GM12878 (cell line): ENCODE measurements around the gene HMCN1. TPM values are rescaled to one million over a fixed set of nuclear protein-coding genes. Genes with fewer than 3 reads are reported as not detected.

ENCODE experiments used
- ATAC-seq: fragments of 200-7000 bp; cut with Tn5 transposase; 3 replicates; pipeline ENCODE4 v1.9.1; 2020; ENCODE audit warnings: mild to moderate bottlenecking, moderate library complexity
- BruUV-seq: library from RNA; stranded (reverse); fragments of 400-500 nt; replicated peaks from 2 replicates; lab custom pipeline; 2021; lab: Mats Ljungman, UMichigan
- CTCF ChIA-PET: fragments of 300-600 bp; sonication (Branson Sonifier 250); formaldehyde crosslinking; extraction: SDS; loops from one replicate; lab custom pipeline; 2021; ENCODE audit warnings: inconsistent platforms; lab: Yijun Ruan, JAX
- POLR2A ChIA-PET: fragments of 350-600 bp; formaldehyde crosslinking; extraction: SDS; loops from one replicate; lab custom pipeline; 2021; ENCODE audit warnings: inconsistent platforms; lab: Charles Lee
- RAD21 ChIA-PET: fragments of 300-600 bp; sonication (Branson Sonifier 250); formaldehyde crosslinking; loops from one replicate; lab custom pipeline; 2023; ENCODE audit warnings: antibody characterized with exemption; ENCODE audit not compliant: unreplicated experiment; lab: Charles Lee
- SMC1A ChIA-PET: fragments of 300-600 bp; sonication (Branson Sonifier 250); formaldehyde crosslinking; loops from one replicate; lab custom pipeline; 2023; ENCODE audit not compliant: unreplicated experiment, uncharacterized antibody; lab: Charles Lee
- DNase-seq: peaks from one replicate; pipeline ENCODE4 v3.0.0-alpha.2; 2011; ENCODE audit warnings: low read depth, low spot score
- FAIRE-seq: peaks from 3 replicates; lab custom pipeline; 2011; peaks lifted over from hg19 to GRCh38; lab: Jason Lieb, UNC
- H2AFZ ChIP-seq: 2 replicates; pipeline ENCODE4 v1.6.0; 2011; ENCODE audit warnings: low read depth, low read length, control low read depth; ENCODE audit not compliant: control insufficient read depth
- H3K27ac ChIP-seq: 2 replicates; pipeline ENCODE4 v1.5.1; 2011; ENCODE audit warnings: control low read depth; ENCODE audit not compliant: control insufficient read depth, insufficient read depth
- H3K27me3 ChIP-seq, 2 experiments: replicated peaks in 1 of 2; 2 replicates each; pipeline versions ENCODE4 v1.6.0 to v1.6.1; 2011; ENCODE audit warnings: low read length in 1 of 2; ENCODE audit not compliant: control insufficient read depth in 2 of 2, insufficient read depth in 2 of 2
- H3K36me3 ChIP-seq, 2 experiments: 2 replicates each; pipeline ENCODE4 v1.5.1; 2011; ENCODE audit warnings: low read length in 1 of 2; ENCODE audit not compliant: control insufficient read depth in 2 of 2, insufficient read depth in 2 of 2
- H3K4me1 ChIP-seq: 2 replicates; pipeline ENCODE4 v1.6.1; 2011; ENCODE audit warnings: mild to moderate bottlenecking, low read length, moderate library complexity, mixed read lengths; ENCODE audit not compliant: control insufficient read depth, insufficient read depth
- H3K4me2 ChIP-seq: 2 replicates; pipeline ENCODE4 v1.6.0; 2011; ENCODE audit warnings: control low read depth; ENCODE audit not compliant: control insufficient read depth, insufficient read depth
- H3K4me3 ChIP-seq: fragments of 200-600 bp; sonication (generic); 2 replicates; pipeline ENCODE4 v1.5.1; 2016
- H3K79me2 ChIP-seq: 2 replicates; pipeline ENCODE4 v1.6.0; 2011; ENCODE audit warnings: low read length; ENCODE audit not compliant: control insufficient read depth, insufficient read depth
- H3K9ac ChIP-seq: 2 replicates; pipeline ENCODE4 v1.8.0; 2011; ENCODE audit warnings: low read length, control low read depth, mixed read lengths; ENCODE audit not compliant: control insufficient read depth, insufficient read depth
- H3K9me3 ChIP-seq: replicated peaks from 3 replicates; pipeline ENCODE4 v1.5.1; 2011; ENCODE audit warnings: mild to moderate bottlenecking, low read length; ENCODE audit not compliant: control insufficient read depth, insufficient read depth
- H4K20me1 ChIP-seq: 2 replicates; pipeline ENCODE4 v1.6.0; 2011; ENCODE audit not compliant: control insufficient read depth, insufficient read depth
- BACH1 ChIP-seq: fragments of 450-650 bp; IDR thresholded peaks from 2 replicates; pipeline ENCODE4 v1.6.1; 2017; ENCODE audit warnings: mild to moderate bottlenecking, borderline replicate concordance
- BMI1 ChIP-seq: fragments of 450-650 bp; IDR thresholded peaks from 2 replicates; pipeline ENCODE4 v1.6.1; 2016; ENCODE audit warnings: mild to moderate bottlenecking, moderate library complexity, borderline replicate concordance
- DPF2 ChIP-seq: fragments of 450-650 bp; IDR thresholded peaks from 2 replicates; pipeline ENCODE4 v1.6.1; 2017; ENCODE audit warnings: mild to moderate bottlenecking
- ETV6 ChIP-seq, 2 experiments: fragments of 450-650 bp in 1 of 2; IDR thresholded peaks in 1 of 2; conservative IDR thresholded peaks in 1 of 2; 2 replicates each; pipeline ENCODE4 v1.6.1; 2014; ENCODE audit warnings: antibody characterized with exemption in 1 of 2, borderline replicate concordance in 1 of 2, low read depth in 1 of 2, mild to moderate bottlenecking in 1 of 2, moderate library complexity in 1 of 2
- FOXK2 ChIP-seq: fragments of 450-650 bp; IDR thresholded peaks from 2 replicates; pipeline ENCODE4 v1.6.1; 2017; ENCODE audit warnings: mild to moderate bottlenecking, moderate library complexity
- JUNB ChIP-seq: IDR thresholded peaks from 2 replicates; pipeline ENCODE4 v1.6.1; 2016; ENCODE audit warnings: antibody characterized with exemption, mild to moderate bottlenecking
- MYB ChIP-seq: fragments of 150-350 bp; IDR thresholded peaks from 2 replicates; pipeline ENCODE4 v1.6.1; 2014; ENCODE audit warnings: mild to moderate bottlenecking, low read depth, low read length, borderline replicate concordance
- NFIC ChIP-seq: IDR thresholded peaks from 2 replicates; pipeline ENCODE4 v1.6.1; 2012; ENCODE audit warnings: low read depth, mild to moderate bottlenecking, inconsistent platforms, low read length, moderate library complexity
- NFYB ChIP-seq: IDR thresholded peaks from 2 replicates; pipeline ENCODE4 v1.6.1; 2011; ENCODE audit warnings: low read depth, mild to moderate bottlenecking, low read length, improper control_type of control experiment, moderate library complexity; ENCODE audit not compliant: insufficient read depth
- POLR2A ChIP-seq: IDR thresholded peaks from 2 replicates; pipeline ENCODE4 v1.6.1; 2011; ENCODE audit warnings: low read depth, mild to moderate bottlenecking, low read length
- RCOR1 ChIP-seq: conservative IDR thresholded peaks from 2 replicates; pipeline ENCODE4 v1.6.1; 2012; ENCODE audit warnings: low read depth, low read length, improper control_type of control experiment
- SMAD5 ChIP-seq: IDR thresholded peaks from 2 replicates; pipeline ENCODE4 v1.6.1; 2016; ENCODE audit warnings: antibody characterized with exemption, low read depth
- WGBS: methylation state at CpG from one replicate; pipeline ENCODE4 v1.1.6; 2016; ENCODE audit warnings: low lambda C conversion rate; ENCODE audit not compliant: insufficient replicate concordance, insufficient coverage; ENCODE audit errors: missing lambda C conversion rate; 5-methylcytosine and 5-hydroxymethylcytosine counted together
- in situ Hi-C: fragments of 300-500 bp; cut with MboI; formaldehyde crosslinking; loops from 9 replicates; pipeline ENCODE4 v1.14.3; 2018; ENCODE audit warnings: mixed read lengths
- intact Hi-C: fragments of 100-400 bp; cut with micrococcal nuclease; formaldehyde crosslinking; loops from one replicate; pipeline ENCODE4 v1.14.2; 2022; ENCODE audit not compliant: unreplicated experiment
- polyA plus RNA-seq, 11 experiments: library from polyadenylated mRNA; depleted of rRNA in 4 of 11; unstranded in 6 of 11; stranded (reverse) in 5 of 11; fragments of >200 nt; fragmentation: Nextera tagmentation in 4 of 11; fragmentation: Illumina TruSeq in 1 of 11; extraction: Ambion mirVana in 4 of 11; extraction: Trizol in 1 of 11; gene quantifications; 1 replicate in 1 of 11; 2 replicates in 10 of 11; pipeline versions ENCODE4 v1.2.1 to v1.2.3, GENCODE V29; 2011 to 2016; ENCODE audit warnings: inconsistent platforms in 2 of 11, missing spikeins in 2 of 11, low read depth in 1 of 11
- total RNA-seq, 4 experiments: library from RNA; depleted of rRNA in 3 of 4; stranded (reverse); fragments of >200 nt in 3 of 4; fragmentation: Illumina TruSeq in 1 of 4; extraction: Trizol in 1 of 4; gene quantifications; 2 replicates each; pipeline versions ENCODE4 v1.2.1 to v1.2.3, GENCODE V29; 2013 to 2021
- TF ChIP-seq, protein P1 (sequence below): fragments of 450-650 bp; IDR thresholded peaks from 2 replicates; pipeline ENCODE4 v1.6.1; 2017; ENCODE audit warnings: mild to moderate bottlenecking
- TF ChIP-seq, protein P2 (sequence below): IDR thresholded peaks from 2 replicates; pipeline ENCODE4 v1.6.1; 2011; ENCODE audit warnings: low read depth, mild to moderate bottlenecking, low read length, moderate library complexity, borderline replicate concordance; ENCODE audit errors: extremely low read depth
- TF ChIP-seq, protein P3 (sequence below): fragments of 450-650 bp; IDR thresholded peaks from 2 replicates; pipeline ENCODE4 v1.6.1; 2016; ENCODE audit warnings: mild to moderate bottlenecking, moderate library complexity, borderline replicate concordance
- TF ChIP-seq, protein P4 (sequence below): IDR thresholded peaks from 2 replicates; pipeline ENCODE4 v1.6.1; 2011; ENCODE audit warnings: borderline replicate concordance, low read depth, mild to moderate bottlenecking, moderate library complexity, low read length; ENCODE audit not compliant: insufficient read depth, poor library complexity, severe bottlenecking

The HMCN1 gene
- total and polyA plus RNA-seq, 10 of the 15 experiments (the other 5 are each of a cell fraction or from before 2014, with no cell fraction given): under 0.01 to 0.07 TPM; not detected in 8

DNA sequence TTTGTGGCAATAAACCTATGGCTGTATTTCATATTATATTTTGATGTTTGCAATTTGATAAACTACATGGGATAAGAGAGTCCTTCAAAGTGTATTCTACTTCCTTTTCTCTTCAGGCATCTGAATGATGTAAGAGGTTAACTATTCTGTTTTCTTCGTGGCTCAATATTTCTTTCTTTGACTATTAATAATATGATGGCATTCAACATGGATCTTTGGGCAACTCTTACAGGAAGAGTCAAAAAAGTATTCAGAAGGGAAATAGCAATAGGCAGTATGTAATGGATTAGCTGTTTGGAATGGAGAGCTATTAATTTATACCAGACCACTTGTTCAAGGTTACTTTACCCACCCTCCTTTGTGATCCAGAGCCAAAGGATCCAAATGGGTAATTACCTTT lies 74.4 kb downstream of the HMCN1 start:
- H3K27ac ChIP-seq: no peak overlapping the region
- no peaks in the 10 kb centered on the region for H3K79me2 ChIP-seq
- H2AFZ ChIP-seq: no peak overlapping the region
- FAIRE-seq (no peak), DNase-seq (no peak), ATAC-seq (no peak)
- H3K27me3 ChIP-seq: no peaks in the 10 kb centered on the region
- no peak overlapping the region for H3K4me2 ChIP-seq
- no peaks in the 10 kb centered on the region for H4K20me1 ChIP-seq
- ChIA-PET SMC1A (no interaction called here), POLR2A (no interaction called here), CTCF (interaction anchor here (0.5 kb wide), 1 partner anchor 867 kb away, joined by 3 read pairs; no protein-coding TSS in a partner anchor), RAD21 (no interaction called here)
- no peak overlapping the region for H3K4me3 ChIP-seq
- intact Hi-C loops (no loop called here), in situ Hi-C loops (no loop called here)
- no peaks in the 10 kb centered on the region for H3K36me3 ChIP-seq
- H3K4me1 ChIP-seq: no peaks in the 10 kb centered on the region
- 5% methylated on average over 1 of the region's 1 CpG for WGBS
- no peaks in the 10 kb centered on the region for H3K9me3 ChIP-seq
- H3K9ac ChIP-seq: no peak overlapping the region
- no TSS peak for BruUV-seq
- TF ChIP-seq NFYB (no peak), SMAD5 (no peak), MYB (no peak), BACH1 (no peak), FOXK2 (no peak), RCOR1 (no peak), POLR2A (no peak), BMI1 (no peak), DPF2 (no peak), JUNB (no peak), NFIC (no peak), ETV6 (conservative IDR thresholded peaks at IDR 0.05 in 1 of 2, IDR thresholded peaks at IDR 0.05 in 1 of 2; ENCODE audit: borderline replicate concordance in 1 of 2, low read depth in 1 of 2) (no peak)
- TF ChIP-seq, protein P1, sequence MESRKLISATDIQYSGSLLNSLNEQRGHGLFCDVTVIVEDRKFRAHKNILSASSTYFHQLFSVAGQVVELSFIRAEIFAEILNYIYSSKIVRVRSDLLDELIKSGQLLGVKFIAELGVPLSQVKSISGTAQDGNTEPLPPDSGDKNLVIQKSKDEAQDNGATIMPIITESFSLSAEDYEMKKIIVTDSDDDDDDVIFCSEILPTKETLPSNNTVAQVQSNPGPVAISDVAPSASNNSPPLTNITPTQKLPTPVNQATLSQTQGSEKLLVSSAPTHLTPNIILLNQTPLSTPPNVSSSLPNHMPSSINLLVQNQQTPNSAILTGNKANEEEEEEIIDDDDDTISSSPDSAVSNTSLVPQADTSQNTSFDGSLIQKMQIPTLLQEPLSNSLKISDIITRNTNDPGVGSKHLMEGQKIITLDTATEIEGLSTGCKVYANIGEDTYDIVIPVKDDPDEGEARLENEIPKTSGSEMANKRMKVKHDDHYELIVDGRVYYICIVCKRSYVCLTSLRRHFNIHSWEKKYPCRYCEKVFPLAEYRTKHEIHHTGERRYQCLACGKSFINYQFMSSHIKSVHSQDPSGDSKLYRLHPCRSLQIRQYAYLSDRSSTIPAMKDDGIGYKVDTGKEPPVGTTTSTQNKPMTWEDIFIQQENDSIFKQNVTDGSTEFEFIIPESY: no peak
- TF ChIP-seq, protein P2, sequence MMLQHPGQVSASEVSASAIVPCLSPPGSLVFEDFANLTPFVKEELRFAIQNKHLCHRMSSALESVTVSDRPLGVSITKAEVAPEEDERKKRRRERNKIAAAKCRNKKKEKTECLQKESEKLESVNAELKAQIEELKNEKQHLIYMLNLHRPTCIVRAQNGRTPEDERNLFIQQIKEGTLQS: no peak
- TF ChIP-seq, protein P3, sequence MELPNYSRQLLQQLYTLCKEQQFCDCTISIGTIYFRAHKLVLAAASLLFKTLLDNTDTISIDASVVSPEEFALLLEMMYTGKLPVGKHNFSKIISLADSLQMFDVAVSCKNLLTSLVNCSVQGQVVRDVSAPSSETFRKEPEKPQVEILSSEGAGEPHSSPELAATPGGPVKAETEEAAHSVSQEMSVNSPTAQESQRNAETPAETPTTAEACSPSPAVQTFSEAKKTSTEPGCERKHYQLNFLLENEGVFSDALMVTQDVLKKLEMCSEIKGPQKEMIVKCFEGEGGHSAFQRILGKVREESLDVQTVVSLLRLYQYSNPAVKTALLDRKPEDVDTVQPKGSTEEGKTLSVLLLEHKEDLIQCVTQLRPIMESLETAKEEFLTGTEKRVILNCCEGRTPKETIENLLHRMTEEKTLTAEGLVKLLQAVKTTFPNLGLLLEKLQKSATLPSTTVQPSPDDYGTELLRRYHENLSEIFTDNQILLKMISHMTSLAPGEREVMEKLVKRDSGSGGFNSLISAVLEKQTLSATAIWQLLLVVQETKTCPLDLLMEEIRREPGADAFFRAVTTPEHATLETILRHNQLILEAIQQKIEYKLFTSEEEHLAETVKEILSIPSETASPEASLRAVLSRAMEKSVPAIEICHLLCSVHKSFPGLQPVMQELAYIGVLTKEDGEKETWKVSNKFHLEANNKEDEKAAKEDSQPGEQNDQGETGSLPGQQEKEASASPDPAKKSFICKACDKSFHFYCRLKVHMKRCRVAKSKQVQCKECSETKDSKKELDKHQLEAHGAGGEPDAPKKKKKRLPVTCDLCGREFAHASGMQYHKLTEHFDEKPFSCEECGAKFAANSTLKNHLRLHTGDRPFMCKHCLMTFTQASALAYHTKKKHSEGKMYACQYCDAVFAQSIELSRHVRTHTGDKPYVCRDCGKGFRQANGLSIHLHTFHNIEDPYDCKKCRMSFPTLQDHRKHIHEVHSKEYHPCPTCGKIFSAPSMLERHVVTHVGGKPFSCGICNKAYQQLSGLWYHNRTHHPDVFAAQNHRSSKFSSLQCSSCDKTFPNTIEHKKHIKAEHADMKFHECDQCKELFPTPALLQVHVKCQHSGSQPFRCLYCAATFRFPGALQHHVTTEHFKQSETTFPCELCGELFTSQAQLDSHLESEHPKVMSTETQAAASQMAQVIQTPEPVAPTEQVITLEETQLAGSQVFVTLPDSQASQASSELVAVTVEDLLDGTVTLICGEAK: no peak
- TF ChIP-seq, protein P4, sequence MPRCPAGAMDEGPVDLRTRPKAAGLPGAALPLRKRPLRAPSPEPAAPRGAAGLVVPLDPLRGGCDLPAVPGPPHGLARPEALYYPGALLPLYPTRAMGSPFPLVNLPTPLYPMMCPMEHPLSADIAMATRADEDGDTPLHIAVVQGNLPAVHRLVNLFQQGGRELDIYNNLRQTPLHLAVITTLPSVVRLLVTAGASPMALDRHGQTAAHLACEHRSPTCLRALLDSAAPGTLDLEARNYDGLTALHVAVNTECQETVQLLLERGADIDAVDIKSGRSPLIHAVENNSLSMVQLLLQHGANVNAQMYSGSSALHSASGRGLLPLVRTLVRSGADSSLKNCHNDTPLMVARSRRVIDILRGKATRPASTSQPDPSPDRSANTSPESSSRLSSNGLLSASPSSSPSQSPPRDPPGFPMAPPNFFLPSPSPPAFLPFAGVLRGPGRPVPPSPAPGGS: no peak
